Islet of Langerhans (tissue), 1 donor: ENCODE results near the gene ZDHHC11B.
"Not testable (repeated sequence)": the region's sequence is repeated elsewhere in the genome, so short reads cannot be mapped to it uniquely, and the experiment has no call there.

Experiments
- FAIRE-seq: peaks from one replicate; lab custom pipeline; 2011; peaks lifted over from hg19 to GRCh38; lab: Jason Lieb, UNC

ZDHHC11B gene

GRCh38 chr5:785181-785705, 714 bp upstream of the ZDHHC11B start:
- not testable (repeated sequence) for FAIRE-seq

GRCh38 chr5:783881-784427, 575 bp downstream of the ZDHHC11B start:
- FAIRE-seq, result not testable (repeated sequence)

GRCh38 chr5:783049-783802, 1.3 kb downstream of the ZDHHC11B start:
- FAIRE-seq, result peak; percentile 53

- FAIRE-seq, result not testable (repeated sequence)
These were observed 2.2 kb downstream of the ZDHHC11B start for GRCh38 chr5:782356-782755.

- not testable (repeated sequence) for FAIRE-seq
These were observed 4.0 kb downstream of the ZDHHC11B start for GRCh38 chr5:780571-780970.

GRCh38 chr5:778967-779366, 5.6 kb downstream of the ZDHHC11B start:
- not testable (repeated sequence) for FAIRE-seq

- FAIRE-seq, result not testable (repeated sequence)
These were observed 6.1 kb downstream of the ZDHHC11B start for GRCh38 chr5:778421-778820.

GRCh38 chr5:777756-778161, 6.8 kb downstream of the ZDHHC11B start:
- FAIRE-seq, result no peak

- no peak for FAIRE-seq
These were observed 7.4 kb downstream of the ZDHHC11B start for GRCh38 chr5:776862-777711.

GRCh38 chr5:775961-776861, 8.3 kb downstream of the ZDHHC11B start:
- no peak for FAIRE-seq

GRCh38 chr5:775595-775960, 9.0 kb downstream of the ZDHHC11B start:
- not testable (repeated sequence) for FAIRE-seq

- not testable (repeated sequence) for FAIRE-seq
These were observed 9.5 kb downstream of the ZDHHC11B start for GRCh38 chr5:774854-775505.

GRCh38 chr5:774304-774703, 10.2 kb downstream of the ZDHHC11B start:
- FAIRE-seq, result not testable (repeated sequence)

- FAIRE-seq, result no peak
These were observed 10.8 kb downstream of the ZDHHC11B start for GRCh38 chr5:773517-774264.

- not testable (repeated sequence) for FAIRE-seq
These were observed 11.6 kb downstream of the ZDHHC11B start for GRCh38 chr5:772931-773330.

- not testable (repeated sequence) for FAIRE-seq
These were observed 12.0 kb downstream of the ZDHHC11B start for GRCh38 chr5:772547-772890.

- not testable (repeated sequence) for FAIRE-seq
These were observed 12.5 kb downstream of the ZDHHC11B start for GRCh38 chr5:771841-772546.

- not testable (repeated sequence) for FAIRE-seq
These were observed 13.3 kb downstream of the ZDHHC11B start for GRCh38 chr5:771087-771781.

GRCh38 chr5:770585-770984, 13.9 kb downstream of the ZDHHC11B start:
- not testable (repeated sequence) for FAIRE-seq
